Hippocampal formation (tissue), 2 donors: ENCODE results near the gene STYXL1.
A peak's percentile ranks its signal among the peaks of the same experiment; 100 is the strongest.
"Not testable (repeated sequence)": the region's sequence is repeated elsewhere in the genome, so short reads cannot be mapped to it uniquely, and the experiment has no call there.

Experiments
- DNase-seq, 2 donors: peaks; one replicate each; lab custom pipeline; 2025; lab: John Stamatoyannopoulos, UW

STYXL1 gene

GRCh38 chr7:76065016-76065612 lies 17.3 kb upstream of the STYXL1 start:
- DNase-seq, result no peak

GRCh38 chr7:76064208-76064970 lies 16.6 kb upstream of the STYXL1 start:
- no peak for DNase-seq

DNA sequence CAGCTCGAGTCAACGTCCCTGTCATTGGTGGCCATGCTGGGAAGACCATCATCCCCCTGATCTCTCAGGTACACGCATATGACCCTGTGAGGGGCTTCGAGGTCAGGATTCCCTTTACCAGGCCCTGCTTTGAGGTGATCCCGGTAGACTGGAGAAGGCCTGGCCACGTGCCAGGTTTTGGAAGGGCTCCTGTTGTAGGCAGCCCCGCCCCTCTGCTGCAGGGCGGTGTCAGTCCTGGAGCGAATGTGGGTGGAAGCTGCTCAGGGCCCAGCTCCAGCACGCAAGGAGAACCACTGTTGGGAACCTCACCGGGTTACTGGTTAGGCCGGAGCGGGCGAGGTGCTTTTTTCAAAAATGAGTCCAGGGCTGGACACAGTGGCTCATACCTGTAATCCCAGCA lies 15.7 kb upstream of the STYXL1 start:
- no peak for DNase-seq

DNA sequence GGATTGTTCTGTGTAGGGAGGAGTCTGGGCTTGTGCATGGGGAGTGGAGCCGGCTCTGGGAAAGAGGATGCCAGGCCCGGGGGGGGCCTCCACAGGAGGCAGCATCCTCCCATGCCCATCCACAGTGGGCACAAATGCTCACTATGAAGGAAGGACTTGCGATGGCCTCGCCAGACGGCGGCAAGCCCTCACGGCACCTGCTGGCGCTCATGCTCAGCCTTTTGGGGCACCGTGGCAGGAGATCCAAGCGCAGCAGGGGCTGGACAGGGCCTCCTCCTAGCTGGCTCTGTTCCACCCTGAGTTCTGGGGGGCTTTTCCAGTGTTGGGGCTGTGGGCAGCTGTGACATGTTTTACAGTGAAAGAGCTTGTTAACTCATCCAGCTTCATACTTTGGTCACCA lies 15.3 kb upstream of the STYXL1 start:
- DNase-seq, result no peak

DNA sequence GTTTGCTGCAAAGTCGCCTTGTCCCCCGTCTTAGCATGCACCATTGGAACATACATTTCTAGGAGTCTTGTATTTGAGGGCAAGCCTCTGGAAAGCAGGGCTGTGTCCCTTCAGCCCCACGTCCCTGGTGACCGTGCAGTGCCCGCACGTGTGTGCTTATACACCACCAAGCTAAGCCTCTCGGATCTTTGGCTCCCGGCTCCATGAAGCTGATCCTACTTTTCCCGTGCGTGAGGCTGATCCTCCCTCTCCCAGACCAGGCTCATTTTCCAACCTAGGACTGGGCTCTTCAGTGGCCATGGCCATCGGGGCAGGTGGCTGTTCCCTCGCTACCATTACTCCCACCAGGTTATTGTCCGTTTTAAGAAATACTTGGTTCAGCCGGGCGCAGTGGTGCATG lies 14.5 kb upstream of the STYXL1 start:
- no peak for DNase-seq

DNA sequence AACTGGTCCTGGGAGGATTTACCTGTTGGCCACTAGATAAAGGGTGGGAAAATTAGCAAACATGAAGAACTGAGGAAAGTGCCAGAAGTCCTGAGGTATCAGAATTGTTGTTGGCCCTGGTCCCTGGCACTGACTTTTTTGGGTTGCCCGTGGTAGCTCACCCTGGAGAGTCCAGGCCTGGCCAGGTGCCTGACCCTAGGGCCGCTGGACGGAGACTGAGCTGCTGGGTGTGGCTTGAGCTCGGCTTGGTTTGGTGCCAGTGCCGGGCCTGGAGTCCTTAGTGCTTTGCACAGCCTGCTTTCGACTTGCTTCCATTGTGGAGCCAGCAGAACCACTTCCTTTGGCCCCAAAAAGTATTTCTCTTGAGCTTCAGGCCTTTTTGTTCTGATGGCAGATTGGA lies 13.0 kb upstream of the STYXL1 start:
- peak in 1 of 2 donors; percentile 2 for DNase-seq

DNA sequence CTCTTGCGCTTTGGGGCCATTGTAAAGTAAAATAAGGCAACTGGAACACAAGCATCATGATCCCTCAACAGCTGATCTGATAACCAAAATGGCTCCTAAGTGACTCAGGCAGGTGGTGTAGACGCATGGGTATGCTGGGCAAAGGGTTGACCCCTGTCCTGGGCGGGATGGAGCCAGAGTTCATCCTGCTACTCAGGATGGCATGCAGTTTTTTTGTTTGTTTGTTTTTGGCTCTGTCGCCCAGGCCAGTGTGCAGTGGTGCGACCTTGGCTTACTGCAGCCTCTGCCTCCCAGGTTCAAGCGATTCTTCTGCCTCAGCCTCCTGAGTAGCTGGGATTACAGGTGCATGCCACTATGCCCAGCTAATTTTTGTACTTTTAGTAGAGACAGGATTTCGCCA lies 10.9 kb upstream of the STYXL1 start:
- not testable (repeated sequence) for DNase-seq

- DNase-seq, result no peak
Observed at GRCh38 chr7:76057813-76058145, 10.0 kb upstream of the STYXL1 start.

DNA sequence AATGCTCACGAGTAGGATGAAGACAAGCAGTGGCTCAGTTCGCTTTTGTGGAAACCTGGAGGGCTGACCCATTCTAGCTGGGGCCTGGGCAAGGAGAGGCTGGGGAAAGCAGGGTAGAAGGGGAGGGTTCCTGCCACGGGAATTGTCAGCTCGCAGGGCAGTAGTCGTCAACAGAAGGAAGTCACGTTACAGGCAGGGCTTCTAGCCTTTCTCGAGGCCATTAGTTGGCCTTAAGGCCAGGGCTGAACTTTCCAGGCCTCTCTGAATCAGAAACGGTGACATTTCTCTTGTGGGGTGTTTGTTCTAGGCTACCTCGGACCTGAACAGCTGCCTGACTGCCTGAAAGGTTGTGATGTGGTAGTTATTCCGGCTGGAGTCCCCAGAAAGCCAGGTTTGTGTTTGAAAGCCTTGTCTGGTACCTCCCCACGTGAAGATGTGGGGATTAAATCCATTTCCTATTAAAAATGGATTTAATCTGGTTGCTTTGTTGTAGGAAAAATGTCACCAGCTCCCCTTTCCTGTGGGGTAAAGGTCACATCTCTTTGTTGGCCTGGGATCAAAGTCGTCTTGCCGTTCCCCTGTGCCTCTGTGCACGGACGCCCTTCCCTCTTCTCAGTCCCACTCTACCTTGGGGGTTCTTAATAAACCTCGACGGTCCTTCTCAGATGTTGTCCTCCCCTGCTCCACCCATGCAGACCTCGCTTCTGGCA lies 9.5 kb upstream of the STYXL1 start:
- DNase-seq, result no peak

DNA sequence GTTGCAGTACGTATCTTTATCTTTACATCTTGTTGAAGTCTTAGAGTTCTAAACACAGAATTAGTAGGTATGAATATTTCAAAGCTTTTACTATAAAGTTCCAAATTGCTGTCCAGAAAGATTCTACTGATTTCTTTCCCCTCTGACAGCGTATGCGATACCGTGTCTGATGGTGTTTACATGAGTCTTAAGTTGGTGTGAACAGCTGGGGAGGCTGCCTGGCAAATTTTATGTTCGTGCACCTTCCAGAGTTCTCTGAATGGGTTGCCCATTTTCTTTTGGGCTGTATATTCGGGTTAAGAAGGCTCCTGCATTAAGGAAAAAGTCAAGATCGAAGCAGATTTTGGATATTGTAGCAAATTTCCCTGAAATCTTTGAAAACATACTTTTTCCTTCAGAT lies 8.4 kb upstream of the STYXL1 start:
- DNase-seq, result no peak

DNA sequence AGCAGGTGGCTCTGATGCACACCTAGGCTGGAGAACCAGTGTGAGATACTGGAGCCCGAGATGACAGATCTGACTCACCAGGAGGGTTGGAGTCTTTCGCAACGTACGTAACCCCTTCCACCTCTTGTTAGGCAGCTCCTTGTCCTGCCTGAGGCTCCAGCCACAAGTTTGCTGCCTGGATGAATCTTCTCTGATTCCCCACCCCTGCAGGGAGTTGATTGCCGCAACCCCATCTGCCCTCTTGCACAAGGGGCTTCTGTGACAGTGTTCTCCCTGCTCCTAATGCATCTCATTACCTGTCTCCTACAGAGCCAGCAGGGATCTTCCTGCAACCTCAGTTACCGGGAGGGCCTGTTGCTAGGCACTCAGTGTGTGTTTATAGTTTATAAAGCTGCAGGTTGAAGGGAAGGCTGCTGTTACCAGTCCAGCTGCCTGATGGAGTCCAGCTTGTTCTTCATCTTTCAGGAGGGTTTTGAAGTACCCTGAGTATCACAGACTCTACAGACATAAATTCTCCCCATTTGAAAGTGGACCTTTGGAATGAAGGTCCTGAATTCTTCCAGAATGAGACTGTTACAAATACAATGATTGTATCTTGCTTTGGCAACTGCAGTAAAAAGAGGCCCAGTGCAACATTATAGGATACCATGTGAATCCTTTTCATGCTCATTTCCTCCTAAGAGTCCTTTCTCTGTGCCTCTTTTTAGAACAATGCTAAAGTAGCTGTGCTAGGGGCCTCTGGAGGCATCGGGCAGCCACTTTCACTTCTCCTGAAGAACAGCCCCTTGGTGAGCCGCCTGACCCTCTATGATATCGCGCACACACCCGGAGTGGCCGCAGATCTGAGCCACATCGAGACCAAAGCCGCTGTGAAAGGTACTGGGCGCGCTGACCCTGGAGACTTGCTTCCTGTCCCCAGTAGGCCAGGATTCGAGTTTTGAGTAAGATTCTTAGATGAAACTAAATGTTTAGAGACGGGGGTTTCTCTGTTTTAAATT lies 6.6 kb upstream of the STYXL1 start:
- no peak for DNase-seq

DNA sequence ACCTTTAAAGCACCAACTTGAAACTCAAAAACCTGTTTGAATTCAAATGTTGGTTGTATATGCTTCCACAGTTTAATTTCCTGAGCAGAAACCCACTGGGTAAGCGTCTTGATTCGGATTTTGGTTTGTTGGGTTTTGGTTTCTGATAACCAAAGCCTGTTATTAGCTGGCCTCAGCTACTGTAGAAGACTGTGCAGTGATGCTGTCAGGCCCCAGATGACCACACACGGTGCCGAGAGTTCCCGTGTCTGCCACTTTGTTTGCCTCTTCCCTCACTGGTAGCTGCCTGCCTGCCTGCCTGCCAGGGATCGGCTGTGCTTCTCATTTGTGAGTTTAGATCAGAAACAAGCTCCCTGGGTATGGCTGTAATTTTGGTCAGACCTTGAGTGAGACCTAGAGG lies 5.7 kb upstream of the STYXL1 start:
- no peak for DNase-seq

GRCh38 chr7:76052681-76053080 lies 4.9 kb upstream of the STYXL1 start:
- DNase-seq, result not testable (repeated sequence)

- DNase-seq, result no peak
Observed at GRCh38 chr7:76051840-76052239, 4.0 kb upstream of the STYXL1 start.

GRCh38 chr7:76050545-76050944 lies 2.7 kb upstream of the STYXL1 start:
- no peak for DNase-seq

- no peak for DNase-seq
Observed at GRCh38 chr7:76049295-76049694, 1.5 kb upstream of the STYXL1 start.

- no peak for DNase-seq
Observed at GRCh38 chr7:76048668-76048988, 828 bp upstream of the STYXL1 start.

- DNase-seq, result no peak
Observed at GRCh38 chr7:76047305-76047810, 442 bp downstream of the STYXL1 start.

DNA sequence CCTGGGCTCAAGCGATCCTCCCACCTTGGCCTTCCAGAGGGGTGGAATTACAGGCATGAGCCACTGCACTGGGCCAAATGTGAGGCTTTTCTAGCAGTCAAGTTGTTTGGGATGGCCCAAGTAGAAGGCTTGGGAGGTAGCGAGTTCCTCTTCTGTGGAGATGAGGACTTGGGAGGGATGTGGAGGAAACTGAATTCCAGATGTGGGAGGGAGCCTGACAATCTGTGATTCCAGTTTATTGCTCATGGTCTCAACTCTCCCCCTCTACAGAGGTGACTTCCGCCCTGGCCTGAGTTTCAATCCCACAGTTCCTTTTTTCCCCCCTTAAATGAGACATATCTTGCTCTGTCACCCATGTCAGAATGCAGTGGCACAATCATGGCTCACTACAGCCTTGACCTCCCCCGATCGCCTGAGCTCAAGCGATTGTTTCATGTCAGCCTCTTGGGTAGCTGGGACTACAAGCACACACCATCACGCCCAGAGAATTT lies 3.4 kb downstream of the STYXL1 start:
- DNase-seq, result no peak

- DNase-seq, result no peak
Observed at GRCh38 chr7:76040126-76040525, 7.7 kb downstream of the STYXL1 start.

GRCh38 chr7:76037310-76037709 lies 10.5 kb downstream of the STYXL1 start:
- DNase-seq, result no peak

GRCh38 chr7:76031964-76032363 lies 15.8 kb downstream of the STYXL1 start:
- no peak for DNase-seq
